GM12801 (cell line): ENCODE data around the gene SPEG.

Experiments
- TF ChIP-seq, protein P1 (sequence below): IDR thresholded peaks from one replicate; pipeline ENCODE4 v1.5.1; 2011; ENCODE audit warnings: control low read depth; ENCODE audit not compliant: insufficient read length; ENCODE audit errors: extremely low read depth

Gene SPEG

DNA sequence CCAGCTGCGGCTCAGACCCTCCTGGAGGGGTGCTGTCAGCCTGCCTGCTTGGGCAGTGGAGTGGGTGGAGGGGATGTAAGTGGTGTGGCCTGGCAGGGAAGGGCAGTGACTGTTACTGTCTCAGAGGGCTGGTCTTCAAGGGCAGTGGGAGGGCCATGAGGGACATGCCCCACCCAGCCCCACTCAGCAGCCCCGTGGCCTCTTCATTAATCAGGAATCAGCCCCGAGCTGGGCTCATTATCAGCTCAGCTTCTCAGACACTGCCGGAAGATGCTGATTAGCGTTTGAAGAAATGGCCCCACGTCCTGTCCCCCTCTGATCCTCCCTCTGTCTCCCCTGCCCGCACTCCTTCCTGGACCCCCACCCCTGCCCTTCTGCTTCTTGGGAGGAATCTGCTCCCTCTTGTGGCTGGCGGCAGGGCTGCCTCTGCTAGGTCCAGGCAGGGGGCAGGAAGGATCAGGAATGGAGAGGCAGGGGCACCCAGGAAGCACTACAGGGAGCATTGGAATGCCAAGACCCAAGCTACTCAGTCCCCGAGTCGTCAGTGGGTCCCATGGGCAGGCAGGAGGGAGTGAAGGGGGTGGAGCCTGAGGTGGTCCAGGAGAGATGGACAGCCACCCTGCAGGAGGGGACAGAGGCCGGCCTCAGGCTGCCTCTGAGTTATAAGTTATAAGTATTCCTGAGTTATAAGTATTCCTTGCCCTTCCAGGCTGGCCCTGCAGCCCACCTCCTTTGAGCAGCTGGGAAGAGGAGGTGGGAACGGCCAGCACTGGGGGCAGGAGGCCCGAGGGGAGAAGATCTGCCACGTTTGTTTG lies 86.6 kb downstream of the SPEG start:
- TF ChIP-seq, protein P1, sequence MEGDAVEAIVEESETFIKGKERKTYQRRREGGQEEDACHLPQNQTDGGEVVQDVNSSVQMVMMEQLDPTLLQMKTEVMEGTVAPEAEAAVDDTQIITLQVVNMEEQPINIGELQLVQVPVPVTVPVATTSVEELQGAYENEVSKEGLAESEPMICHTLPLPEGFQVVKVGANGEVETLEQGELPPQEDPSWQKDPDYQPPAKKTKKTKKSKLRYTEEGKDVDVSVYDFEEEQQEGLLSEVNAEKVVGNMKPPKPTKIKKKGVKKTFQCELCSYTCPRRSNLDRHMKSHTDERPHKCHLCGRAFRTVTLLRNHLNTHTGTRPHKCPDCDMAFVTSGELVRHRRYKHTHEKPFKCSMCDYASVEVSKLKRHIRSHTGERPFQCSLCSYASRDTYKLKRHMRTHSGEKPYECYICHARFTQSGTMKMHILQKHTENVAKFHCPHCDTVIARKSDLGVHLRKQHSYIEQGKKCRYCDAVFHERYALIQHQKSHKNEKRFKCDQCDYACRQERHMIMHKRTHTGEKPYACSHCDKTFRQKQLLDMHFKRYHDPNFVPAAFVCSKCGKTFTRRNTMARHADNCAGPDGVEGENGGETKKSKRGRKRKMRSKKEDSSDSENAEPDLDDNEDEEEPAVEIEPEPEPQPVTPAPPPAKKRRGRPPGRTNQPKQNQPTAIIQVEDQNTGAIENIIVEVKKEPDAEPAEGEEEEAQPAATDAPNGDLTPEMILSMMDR = no peak

DNA sequence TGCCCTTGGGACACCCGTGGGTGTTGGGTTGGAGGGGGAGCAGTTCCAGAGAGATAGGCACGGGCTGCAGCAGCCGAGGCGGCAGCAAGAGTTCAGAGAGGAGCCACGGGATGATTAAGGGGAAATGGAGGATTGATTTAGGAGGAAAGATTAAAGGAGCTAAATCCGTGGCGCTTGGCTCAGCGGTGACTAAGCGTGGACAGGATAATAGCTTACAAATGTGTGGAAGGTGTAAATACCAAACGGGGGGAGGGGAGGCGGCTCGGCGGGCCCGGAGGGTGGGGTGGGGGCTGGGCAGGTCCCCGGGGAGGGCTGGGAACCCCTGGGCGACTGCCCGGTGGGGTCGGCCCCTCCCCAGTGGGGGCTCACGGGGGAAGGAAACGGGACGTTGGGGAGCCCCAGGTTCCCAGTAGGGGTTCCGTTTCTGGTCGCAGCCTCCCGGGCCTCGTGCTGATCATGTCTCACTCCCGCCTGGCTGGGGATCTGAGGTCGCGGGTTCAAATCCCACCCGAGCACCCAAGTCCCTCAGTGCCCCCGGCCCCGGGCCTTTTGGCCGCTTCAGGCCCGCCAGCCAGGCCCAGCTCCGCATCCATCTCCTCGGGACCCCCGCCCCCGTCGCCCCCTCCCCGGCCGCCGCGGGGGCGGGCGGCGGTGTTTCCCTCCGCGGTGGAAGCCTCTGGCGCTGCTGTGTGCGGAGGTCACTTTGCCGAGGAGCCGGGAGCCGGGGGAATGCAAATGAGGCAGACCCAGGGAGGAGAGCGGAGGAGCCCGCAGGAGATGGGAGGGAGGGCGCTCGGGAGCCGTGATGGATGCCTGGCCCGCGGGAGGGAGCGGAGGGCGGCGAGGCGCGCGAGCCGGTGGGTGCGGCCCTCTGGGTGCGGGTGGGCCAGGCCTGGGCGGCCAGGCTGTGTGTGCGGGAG lies 87.7 kb downstream of the SPEG start:
- TF ChIP-seq, protein P1 = no peak

DNA sequence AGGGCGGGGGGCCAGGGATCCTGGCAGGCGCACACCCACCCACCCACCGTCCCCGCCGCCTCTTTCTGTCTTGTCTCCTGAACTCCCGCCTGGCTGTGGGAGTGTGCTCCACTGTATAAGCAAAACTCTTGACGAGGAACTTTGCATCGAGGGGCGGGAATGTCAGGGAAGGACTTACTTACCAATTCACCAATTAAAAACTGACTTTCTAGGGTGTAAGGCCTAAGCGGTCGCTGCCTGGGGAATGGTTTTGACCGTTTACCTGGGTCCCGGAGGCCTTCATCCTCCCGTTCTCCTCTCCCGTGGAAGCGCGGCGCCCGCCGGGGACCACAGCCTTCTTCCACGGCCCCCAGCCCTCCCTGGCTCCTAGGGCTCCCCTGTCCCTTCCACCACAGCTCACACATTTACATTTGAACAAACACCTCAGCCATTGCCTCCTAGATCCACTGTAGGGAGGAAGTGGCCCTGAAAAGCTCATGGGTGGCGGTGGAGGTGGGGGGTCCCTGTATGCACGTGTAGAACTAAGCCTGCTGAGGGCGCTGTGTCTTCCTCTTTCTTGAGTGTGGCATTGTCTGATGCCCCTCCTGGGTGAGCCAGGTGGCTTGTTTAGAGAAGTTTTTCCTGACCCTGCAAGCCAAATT lies 88.5 kb downstream of the SPEG start:
- TF ChIP-seq, protein P1 = no peak

DNA sequence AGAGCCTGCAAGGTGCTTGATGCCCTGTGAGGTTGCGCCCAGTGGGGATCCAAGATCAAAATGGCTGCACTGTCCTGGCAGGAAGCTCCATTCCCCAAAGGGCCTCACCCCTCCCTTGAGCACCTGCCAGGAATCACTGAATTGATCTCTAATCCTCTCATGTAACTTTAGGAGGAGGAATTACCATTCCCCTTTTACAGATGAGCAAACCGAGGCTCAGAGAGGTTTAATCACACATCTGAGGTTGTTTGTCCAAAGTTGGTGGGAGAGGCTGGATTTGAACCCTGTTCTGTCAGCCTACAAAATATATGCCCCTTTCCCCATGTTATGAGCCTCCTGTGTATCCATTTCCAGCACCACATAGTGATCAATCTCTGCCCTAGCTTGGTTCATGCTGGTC lies 90.2 kb downstream of the SPEG start:
- TF ChIP-seq, protein P1 = no peak

DNA sequence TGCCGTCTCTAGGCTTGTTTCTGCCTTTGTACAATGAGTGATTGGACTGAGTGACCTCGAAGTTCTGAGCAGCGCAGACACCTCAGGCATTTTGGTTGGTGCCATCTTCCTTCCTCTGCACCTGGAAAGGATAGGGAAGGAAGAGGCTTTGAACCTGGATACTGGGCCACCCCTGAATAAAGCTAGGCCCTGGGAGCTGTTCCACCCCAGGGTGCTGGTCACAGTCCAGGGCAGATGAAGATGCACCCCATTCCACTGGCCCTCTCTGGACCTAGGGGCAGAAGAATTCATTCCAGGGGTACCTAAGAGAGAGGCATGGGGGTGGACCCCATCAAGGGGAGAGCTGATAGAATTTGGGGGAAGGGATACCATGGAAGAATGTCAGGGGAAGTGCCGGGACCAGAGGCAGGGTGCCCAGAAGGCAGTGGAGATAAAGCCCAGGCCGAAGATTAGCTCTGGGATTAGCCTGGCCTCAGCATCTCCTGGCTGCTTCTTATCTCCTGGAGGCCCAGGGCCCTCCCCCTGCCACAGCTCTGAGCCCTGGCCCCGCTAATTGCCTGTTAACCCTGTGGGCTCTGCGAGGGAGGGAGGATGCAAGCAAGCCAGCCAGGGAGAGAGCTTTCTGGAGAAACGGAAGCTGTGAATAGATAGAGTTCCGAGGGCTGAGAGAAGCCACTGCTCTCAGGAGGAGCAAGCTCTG lies 91.0 kb downstream of the SPEG start:
- TF ChIP-seq, protein P1 = no peak

DNA sequence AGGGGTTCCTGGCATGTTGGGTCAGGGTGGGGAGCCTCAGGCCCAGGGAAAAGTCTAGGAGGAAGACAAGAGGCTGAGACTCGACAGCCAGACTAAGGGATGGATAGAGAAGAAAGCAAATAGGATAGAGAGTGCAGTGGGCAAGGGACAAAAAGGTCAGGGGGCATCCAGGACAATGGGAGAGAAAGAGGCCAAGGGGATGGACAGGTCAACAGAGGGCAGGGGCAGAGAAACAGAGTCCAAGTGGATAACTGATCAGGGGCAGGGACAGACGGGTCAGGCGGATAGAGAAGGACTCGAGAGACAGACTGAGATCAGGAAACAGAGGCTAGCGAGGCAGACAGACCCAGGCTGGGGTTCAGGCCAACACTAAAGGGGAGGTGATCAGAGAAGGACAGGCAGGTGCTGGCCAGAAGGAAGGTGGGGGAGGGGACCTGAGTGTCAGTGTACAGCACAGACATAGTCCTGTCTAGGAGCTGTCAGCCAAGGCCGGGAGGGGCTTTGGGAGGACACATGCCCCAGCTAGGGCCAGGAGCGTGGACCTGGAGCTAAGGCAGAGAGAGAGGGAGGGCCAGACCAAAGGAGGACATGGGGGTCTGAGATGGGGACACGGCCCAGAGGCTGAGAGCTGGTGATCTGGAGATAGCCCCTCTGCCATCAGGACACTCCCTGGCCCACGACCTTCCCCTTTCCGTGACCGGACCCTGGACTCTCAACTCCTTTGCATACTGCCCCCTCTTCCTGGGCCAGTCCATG lies 91.9 kb downstream of the SPEG start:
- TF ChIP-seq, protein P1 = no peak
